Activated naive CD4-positive, alpha-beta T cell treated with anti-CD3 and anti-CD28 coated beads, Interleukin-2, amount 50 U/mL, for 16 hours (primary cell): ENCODE measurements around the gene METRNL.
"Not testable (repeated sequence)": the region's sequence is repeated elsewhere in the genome, so short reads cannot be mapped to it uniquely, and the experiment has no call there.

Experiments
- DNase-seq: peaks from one replicate; pipeline ENCODE4 v3.0.0-alpha.2; 2020

METRNL gene

DNA sequence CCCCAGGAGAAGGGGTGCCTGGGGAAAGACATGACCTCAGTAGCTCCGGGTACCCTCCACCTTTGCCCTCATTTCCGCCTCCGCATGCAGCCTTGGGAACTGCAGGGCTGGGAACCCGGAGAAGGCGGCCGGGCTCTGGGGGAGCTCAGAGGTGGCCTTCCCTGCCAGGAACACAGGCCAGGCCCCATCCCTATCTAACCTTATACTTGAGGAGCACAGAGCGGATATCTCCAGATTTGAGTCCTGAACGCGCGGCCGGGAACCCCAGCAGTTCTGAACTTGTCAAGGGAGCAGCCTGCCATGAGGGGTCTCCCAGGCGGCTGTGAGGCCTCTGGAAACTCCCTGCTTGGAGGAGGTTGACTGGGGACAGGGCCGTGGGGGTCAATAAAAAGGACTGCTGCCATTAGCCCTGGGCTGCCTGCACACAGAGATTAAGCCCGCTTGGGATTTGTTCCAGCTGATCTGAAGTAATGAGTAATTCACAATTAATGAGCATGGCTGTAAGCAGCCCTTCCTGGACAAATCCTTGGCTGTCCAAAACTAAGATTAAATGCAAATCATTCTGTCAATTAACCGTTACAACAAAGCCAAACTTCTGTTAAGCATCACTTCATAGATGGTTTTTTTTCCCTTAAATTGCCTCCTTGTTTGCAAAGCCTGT lies 26.3 kb upstream of the METRNL start:
- no peak for DNase-seq

DNA sequence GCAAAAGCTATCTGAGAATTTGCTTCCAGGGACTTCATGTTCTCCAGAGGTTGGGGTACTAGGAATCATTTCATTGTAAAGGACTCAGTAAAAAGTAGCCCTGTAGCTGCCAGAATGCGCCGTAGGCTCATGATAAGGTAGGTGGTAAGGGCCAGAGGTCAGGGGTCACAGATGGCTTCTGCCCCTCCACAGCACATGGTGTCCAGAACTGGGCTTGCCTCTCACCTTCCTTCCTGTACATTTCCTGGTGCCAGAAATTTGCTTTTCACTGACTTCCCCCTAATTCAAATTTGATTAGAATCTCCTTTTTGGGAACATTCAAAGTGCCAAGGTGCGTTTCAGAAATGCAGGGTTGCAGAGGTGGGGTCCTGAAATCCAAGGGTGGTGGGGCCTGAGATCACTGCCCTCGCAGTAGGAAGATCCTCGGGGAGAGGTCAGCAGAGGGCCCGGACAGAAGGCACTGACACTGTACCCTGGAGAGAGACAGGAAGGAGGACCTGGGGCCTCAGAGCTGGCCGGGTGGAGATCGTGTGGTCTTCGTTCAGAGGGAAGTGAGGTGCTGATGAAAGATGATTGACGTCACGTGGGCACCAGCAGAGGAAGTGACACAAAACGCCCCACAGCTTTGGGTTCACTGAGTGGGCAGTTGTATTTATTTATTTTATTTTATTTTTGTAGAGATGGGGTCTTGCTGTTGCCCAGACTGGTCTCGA lies 25.5 kb upstream of the METRNL start:
- DNase-seq, result no peak

DNA sequence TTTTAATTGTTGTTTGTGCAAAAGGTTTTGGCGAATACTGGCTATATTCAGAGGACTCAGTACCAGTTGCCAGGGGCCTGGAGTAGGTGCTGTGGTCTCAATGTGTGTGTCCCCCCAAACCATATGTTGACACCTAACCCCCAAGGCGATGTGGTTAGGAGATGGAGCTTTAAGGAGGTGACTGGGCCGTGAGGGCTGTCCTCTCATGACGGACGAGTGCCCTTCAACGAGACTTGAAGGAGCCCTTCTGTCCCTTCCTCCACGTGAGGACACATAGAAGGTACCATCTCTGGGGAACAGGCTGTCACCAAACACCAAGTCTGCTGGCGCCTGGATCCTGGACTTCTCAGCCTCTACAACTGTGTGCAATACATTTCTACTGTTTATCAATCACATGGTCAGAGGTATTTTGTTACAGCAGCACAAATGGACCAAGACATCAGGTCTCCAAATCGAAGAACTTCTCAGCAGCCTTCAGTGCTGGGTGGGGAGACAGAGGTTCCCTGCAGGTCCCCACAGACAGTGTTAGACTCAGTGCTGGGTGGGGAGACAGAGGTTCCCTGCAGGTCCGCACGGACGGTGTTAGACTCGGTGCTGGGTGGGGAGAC lies 24.8 kb upstream of the METRNL start:
- no peak for DNase-seq

DNA sequence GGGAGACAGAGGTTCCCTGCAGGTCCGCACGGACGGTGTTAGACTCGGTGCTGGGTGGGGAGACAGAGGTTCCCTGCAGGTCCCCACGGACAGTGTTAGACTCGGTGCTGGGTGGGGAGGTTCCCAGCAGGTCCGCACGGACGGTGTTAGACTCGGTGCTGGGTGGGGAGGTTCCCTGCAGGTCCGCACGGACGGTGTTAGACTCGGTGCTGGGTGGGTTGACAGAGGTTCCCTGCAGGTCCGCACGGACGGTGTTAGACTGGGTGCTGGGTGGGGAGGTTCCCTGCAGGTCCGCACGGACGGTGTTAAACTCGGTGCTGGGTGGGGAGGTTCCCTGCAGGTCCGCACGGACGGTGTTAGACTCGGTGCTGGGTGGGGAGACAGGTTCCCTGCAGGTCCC lies 24.2 kb upstream of the METRNL start:
- not testable (repeated sequence) for DNase-seq

DNA sequence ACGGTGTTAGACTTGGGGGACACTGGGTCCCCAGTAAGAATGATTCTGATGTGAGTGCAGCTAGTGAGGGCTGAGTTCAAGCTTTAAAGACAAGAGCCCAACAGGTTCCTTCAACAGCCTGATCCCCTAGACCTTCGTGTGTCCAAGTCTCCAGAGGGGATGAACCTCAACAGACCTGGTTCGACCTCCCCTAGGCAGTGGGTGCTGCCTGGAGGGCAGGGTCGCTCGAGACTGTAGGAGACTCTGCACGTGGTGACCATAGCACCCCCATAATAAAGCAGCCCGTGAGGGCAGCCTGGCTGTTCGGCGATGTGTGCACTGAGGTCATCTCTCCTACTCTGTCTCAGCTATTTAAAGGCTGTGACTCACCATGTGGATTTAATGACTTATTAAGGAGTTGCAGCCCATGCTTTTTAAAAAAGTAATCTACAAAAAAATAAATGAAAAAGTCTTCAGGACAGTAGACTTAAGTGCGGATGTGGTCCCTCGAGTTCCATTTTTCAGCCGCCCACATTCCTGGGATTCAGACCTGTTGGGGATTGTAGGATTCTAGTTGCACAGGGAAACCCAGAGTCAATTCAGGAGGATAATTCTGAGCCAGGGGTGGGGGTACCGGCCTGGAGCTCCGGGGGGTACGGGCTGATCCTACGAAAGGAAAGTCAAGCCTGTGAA lies 23.4 kb upstream of the METRNL start:
- no peak for DNase-seq

DNA sequence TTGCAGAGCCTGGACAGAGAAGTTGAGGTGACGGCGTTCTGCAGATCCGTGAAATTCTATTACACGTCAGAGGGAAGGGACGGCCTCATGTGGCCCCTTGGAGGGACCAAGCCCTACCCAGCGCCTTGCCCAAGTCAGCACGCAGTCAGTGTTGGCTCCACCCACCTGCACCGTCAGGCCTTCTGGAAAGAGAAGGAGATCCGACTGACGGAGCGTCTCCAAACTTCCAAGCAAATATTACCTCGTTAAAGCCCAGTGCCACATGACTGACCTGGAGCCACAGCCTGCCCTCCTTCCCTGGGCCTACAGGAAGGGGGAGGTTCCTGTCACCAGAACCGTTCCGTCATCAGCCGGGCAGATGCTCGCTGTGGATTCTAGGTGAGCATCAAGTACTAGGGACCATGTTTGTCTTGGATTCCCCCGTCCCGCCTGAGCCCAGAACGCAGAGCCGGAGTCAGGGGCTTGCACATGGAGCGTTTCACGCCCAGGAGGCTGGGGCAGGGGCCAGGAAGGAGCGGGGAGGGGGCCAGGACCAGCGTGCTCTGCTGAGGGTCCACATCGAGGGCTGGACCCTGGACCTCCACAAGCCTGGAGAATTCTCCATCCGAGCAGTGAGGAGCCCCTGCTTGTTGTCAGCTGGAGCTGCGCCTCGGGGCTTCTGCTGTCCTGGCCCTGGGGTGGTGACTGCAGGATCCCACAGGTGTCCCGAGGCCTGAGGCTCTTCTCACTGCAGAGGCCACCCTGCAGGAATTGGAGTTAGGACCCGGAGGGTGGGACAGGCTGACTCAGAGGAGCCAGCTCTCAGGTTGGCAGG lies 22.6 kb upstream of the METRNL start:
- no peak for DNase-seq

DNA sequence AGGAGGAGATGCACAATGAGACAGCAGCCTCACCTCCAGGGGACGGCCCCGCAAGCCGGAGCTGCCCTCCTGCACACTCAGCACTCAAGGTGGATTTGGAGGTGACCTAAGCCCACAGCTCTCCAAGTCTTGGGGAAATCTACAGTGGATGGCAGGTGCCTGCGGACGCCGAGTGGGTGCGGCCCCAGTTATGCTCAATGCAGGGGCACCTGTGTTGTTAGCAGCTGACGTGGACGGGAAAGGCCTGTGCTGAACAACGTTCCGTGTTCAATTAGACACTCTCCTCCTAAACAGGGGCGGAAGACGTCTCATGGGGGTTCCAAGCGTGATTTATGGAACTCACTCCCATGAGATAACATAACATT lies 22.0 kb upstream of the METRNL start:
- DNase-seq, result no peak

DNA sequence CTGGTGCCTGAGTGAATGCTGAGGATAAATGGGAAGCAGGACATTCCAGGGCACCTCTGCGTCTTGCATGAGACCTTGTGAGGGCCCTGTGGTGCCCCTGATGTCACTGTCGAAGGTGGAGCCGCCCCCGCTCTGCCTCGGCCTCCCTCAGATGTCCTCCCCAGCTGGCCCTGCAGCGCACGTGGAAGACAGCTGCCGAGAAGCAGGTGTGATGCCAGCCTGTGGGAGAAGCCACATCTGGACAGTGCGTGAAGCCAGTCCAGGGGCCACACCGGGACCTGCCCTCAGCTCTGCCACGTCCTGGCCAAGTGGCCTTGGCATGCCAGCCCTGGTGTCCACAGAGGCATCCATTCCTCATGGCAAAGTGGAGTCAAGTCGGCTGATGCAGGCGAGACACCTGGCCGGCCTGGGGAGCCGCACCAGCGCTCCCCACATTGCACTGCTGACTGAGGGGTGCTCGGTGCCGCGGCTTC lies 21.6 kb upstream of the METRNL start:
- DNase-seq, result no peak

DNA sequence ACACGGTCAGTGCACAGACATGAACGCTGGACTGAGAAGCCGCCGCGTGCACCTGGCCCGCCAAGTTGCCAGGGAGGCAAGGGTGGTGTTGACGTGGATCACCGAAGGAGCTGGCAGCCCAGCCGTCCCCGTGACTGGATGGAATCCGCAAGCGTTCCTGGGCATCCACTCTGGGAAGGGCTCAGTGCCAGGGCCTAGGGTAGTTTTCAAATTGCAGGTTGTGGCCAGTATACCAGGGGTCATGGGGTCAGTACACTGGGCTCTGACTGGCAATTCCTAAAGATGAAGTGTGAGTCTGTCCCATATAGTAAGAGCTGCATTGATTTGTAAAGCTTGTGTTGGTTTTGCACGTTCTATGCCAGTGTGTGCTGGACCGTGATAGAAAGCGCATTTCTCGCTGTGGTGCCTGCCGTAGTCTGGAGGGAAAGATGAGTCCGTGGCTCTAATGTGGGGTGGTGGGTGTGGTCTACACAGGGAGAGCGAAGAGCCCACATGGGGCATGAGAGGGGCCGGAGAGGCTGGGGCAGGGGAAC lies 21.1 kb upstream of the METRNL start:
- DNase-seq, result no peak

DNA sequence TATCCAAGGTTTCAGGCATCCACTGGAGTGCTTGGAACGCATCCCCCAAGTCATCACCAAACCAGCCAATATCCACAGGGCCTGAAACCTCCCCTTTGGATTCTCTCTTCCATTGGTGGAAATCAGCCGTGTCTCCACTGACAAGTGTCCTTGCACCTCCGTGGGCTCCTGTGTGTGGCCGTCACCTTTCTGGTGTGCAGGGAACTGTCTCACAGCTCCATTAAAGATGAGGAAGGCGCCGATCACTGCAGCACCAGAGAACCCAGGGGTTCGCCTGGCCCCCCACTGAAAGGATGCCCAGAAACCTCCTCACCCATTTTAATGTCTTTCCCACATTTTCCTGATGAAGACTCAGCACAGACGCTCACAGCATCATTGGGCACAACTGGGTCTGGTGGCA lies 17.8 kb upstream of the METRNL start:
- DNase-seq, result no peak

DNA sequence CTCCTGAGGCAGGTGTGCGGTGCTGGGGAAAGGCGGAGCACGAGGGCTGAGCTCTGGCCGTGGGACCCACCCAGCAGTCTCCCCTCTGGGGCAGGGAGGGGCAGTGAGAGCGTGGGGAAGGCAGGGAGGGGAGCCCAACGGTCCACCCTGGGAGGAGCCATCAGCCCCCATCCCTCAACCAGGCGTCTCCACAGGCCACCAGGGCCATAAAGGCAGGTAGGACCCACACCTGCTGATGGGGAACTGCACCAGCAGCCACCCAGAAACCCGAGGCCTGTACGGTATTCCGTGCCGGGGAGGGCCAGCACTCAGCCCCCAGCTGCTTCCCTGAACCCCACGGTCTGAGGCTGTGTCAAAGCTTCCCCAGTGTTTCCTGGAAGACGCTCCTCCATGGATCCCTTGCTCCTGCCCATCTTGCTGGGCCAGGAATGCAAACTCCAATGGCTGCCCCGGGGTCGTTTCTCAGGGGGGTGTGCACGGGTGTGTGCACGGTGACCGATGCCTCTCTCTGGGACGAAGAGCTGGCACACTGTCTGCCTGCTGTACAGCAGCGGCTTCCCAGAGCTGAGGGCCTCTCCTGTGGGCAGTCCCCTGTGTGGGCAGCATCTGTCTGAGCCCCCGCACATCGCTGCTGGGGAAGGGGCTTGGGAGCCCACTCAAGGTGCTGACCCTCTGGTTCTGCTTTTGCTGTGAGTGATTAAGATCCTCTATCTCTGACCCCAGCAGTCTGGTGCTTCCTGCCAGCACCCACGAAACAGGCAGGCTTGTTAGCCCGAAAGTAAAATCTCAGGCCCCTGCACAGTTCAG lies 17.2 kb upstream of the METRNL start:
- peak; percentile 8 for DNase-seq

DNA sequence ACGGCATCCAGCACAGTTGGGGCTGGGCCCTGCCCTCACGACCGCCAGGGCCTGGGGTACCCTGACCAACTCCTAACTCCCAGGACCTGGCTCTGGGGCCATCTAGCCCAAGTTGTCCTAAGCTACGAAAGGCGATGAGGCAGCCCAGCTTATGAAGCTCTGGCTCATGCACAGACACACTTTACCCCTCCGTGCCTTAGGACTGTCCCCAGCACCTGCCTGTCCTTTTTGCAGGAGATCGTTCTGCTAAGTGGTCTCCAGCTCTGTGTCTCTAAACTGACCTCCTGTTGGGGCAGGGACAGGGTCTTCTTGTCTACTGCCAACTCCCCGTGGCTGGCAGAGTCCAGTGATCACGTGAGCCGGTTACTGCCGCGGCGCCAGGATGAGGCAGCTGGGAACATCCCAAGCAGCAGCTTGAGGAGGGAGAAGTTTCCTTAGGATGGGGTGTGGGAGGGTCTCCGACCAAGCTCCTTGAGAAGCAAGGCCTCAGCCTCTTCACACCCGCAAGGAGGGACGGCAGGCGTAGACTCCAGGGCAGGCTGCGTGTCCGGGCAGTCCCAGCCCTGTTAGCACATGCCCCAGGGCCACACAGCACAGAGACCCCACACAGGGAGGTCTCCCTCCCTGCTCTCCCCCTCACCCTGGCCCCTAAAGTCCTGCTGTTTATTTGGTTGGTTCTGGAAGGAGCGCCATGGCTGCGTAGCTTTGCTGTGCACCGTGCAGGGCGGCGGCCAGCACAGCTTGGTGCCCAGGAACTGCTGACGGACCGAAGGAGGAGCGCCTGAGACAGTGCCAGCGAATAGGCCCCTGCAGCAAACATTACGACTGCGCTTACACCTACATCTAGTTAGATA lies 16.4 kb upstream of the METRNL start:
- no peak for DNase-seq

DNA sequence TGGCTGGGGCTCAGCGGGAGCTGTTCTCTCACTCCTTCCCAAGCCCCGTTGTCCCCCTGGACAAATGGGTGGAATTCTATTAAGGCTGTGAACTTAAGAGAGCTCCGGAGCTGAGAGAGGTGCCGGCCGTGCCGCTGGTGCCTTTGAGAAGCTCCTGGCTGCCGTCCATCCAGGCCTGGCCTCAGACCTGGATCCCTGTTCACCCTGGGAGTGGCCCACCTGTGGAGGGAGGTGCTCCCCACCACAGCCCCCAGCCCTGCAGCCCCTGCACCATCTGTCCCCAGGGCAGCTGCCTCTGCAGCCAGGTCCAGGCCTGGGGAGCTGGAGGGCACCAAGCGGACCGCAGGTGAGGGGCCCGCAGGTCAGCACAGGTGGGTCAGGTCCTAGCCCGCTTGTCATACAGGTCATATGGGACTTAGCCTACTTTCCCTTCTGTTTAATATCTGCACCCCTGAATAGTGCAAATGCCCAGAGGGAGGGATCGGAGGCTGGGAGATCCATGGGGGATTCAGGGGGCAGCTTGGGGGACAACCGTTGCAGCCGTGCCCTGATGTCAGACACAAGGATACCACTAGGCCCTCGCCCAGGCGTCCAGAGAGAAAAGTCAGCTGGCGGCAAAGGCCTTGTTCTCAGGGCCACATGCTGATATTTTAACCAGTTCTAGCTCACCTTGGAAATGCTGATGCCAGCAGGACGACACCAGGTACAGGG lies 15.2 kb upstream of the METRNL start:
- DNase-seq, result no peak

DNA sequence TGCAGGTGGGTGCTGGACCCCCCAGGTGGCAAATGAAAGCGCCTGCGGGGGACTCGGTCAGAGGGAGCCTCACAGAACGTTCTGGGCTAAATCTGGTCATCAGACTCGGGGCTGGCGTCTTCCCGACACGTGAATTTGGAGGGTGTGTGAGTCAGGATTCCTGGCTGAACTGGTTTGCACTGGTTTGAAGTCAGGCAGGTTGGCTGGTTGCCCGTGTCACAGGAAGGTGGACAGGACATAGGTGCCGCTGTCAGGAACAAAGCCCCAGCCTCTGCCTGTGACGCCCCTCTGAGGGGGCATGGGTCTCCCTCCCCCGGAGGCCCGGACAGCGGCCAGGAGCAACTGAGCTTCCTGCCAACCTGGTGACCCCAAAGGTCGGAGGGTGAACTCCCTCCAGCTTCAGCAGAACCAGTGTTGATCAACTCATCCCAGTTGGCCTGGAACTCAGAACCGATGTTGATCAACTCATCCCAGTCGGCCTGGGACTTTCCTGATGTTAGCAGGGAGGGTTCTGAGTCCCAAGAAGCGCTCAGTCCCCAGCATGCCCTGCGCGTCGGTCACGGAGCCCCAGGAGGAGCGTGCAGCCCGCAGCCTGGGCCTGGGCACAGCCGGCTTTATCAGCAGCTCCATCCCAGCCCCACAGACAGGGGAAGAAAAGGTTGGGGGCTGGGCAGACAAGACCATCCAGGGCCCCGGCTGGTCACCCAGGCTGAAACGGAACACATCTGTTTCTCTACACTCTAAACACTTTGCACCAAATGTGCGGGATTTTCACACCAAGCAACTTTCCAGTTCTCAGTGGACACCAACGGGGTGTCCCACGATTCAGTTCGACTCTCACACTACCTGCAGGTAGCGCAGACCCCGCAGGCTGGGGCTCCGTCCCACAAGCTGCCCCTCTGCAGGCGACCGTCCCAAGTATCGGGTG lies 14.4 kb upstream of the METRNL start:
- DNase-seq, result peak; percentile 9

DNA sequence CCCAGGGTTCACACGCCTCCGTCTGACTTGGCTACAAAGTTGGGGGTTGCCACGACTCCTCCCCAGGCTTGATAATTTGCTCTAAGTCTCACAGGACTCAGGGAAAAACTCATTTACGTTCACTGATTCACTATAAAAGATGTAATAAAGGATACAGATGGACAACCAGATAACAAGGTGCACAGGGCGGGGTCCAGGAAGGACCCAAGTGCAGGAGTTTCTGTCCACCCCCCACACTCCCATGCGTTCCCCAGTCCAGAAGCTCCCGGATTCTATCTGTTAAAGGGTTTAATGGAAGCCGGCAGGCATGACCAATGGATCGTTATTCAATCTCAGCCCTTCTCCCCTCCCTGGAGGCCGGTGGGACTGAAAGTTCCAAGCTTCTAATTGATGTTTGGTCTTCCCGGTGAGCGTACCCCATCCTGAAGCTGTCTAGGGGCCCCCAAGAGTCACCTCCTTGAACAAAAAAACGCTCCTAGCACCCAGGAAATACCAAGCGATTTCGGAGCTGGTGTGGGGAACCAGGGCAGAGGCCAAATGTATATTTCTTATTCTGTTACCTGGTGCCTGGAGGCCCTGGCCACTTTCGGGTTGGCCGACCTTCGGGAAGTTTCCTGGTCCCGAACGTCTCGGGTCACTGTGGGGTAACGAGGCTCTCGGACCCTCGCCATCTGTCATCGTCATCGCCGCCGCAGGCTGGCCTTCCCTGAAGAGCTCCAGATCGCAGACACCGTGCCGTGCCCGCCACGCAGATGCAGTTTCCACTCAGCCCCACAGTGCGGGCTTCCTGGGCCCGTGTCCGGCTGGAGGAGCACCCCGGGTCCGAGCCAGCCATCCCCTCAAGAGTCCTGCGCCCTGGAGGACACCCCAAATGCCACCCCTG lies 13.5 kb upstream of the METRNL start:
- peak; percentile 5 for DNase-seq

DNA sequence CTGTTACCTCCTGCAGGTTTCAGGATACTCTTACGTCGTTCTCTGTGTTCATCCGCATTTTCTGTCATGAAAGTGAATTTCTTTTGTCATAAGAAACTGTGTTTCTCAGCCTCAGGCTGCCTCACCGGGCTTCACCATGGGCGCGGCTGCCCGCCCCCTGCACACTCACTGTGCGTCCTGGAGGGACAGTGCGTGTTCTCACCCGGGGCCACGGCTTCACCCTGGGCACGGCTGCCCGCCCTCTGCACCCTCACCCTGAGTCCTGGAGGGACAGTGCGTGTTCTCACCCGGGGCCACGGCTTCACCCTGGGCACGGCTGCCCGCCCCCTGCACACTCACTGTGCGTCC lies 12.9 kb upstream of the METRNL start:
- not testable (repeated sequence) for DNase-seq

DNA sequence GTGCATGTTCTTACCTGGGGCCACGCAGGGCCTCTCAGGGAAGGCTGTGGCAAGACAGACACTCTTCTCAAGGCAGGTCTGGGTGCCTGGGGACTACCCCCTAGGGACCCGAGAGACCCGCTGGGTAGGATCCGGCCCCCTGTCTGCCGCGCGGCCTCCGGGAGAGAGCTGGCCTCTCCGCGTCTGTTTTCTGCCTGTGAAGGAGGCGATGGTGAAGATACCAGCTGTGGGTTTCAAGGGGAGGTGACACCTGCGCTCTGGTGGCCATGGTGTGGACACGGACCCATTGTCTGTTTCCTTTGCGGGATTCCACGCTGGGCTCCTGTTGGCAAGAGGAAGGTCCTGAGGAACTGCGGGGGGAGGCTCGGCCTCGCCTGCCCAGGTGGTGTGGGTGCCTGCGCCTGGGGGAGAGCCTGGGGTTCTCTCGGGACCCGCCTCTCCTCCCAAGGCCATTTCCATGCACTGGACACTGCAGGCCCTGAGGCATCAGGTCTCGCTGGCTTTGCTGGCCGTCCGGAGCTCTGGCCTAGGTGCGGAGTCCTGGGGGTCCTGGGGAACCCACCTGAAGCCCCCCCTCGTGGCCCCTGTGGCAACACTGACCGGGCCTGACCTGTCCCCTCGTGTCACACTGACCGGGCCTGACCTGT lies 12.2 kb upstream of the METRNL start:
- DNase-seq, result no peak
